Upper lobe of left lung (tissue), 4 donors: ENCODE results near the gene MEG3.

Source experiments
- POLR2A ChIP-seq, 4 donors: fragments of 450-650 bp; IDR thresholded peaks; one replicate each; pipeline ENCODE4 v1.5.1; 2016 to 2017; ENCODE audit warnings: antibody characterized with exemption in 4 of 4, mild to moderate bottlenecking in 2 of 4
- POLR2AphosphoS5 ChIP-seq, 2 donors: sonication (generic); formaldehyde crosslinking; IDR thresholded peaks; one replicate each; pipeline ENCODE4 v1.5.1; 2017; ENCODE audit warnings: antibody characterized with exemption in 2 of 2

DNA sequence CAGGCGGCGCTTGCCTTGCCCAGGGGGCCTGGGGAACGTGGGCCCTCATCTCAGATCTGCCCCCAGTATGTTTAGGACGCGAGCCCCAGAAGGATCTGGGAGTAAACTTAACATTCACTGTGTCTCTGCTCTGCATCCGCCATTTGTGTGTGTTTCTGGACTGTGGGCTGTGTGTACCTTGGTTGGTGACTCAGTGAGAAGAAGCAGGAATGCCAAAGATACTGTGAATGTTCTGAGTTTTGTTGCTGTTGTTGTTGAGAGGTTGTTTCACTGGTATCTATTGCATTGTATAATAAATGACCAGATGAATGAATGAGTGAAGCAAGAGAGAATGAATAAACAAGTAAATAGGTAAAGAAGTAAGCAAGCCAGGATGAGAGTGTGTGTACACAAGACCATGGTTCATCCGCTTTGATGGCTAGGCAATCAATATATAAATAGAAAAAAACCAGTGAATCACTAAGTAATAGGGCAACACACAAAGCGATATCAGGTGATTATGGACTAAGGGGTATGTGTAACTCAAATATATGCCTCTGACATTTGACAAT is 20.5 kb downstream of the MEG3 start:
- TF ChIP-seq POLR2AphosphoS5 (IDR thresholded peaks at IDR 0.05) (no peak), POLR2A (IDR thresholded peaks at IDR 0.05) (no peak)
